DND-41 (cell line): Measurements from ENCODE around the gene MSI2.

Experiments
- ATAC-seq: fragments of 200-7000 bp; cut with Tn5 transposase; 3 replicates; pipeline ENCODE4 v1.9.1; 2021; ENCODE audit warnings: low read depth; ENCODE audit not compliant: insufficient read depth
- DNase-seq: peaks from one replicate; pipeline ENCODE4 v3.0.0-alpha.2; 2020
- H2AFZ ChIP-seq: 2 replicates; pipeline ENCODE4 v1.6.0; 2012; ENCODE audit warnings: low read depth, low read length
- H3K27ac ChIP-seq: 2 replicates; pipeline ENCODE4 v1.5.1; 2012; ENCODE audit warnings: low read length, inconsistent platforms
- H3K27me3 ChIP-seq: fragments of 200-600 bp; sonication (generic); 2 replicates; pipeline ENCODE4 v1.6.0; 2012; ENCODE audit warnings: low read length, mild to moderate bottlenecking, inconsistent platforms; ENCODE audit not compliant: insufficient read depth, poor library complexity
- H3K36me3 ChIP-seq: 2 replicates; pipeline ENCODE4 v1.5.1; 2012; ENCODE audit warnings: low read length, inconsistent platforms; ENCODE audit not compliant: insufficient read depth
- H3K4me1 ChIP-seq: 2 replicates; pipeline ENCODE4 v1.5.1; 2012; ENCODE audit warnings: mild to moderate bottlenecking, low read length; ENCODE audit not compliant: insufficient read depth
- H3K4me2 ChIP-seq: 2 replicates; pipeline ENCODE4 v1.6.0; 2012; ENCODE audit warnings: mild to moderate bottlenecking, moderate library complexity, low read length, inconsistent platforms; ENCODE audit not compliant: insufficient read depth
- H3K4me3 ChIP-seq, 2 experiments: fragments of 200-600 bp in 1 of 2; shearing (Covaris generic) in 1 of 2; 2 replicates each; pipeline ENCODE4 v1.5.1; 2012 to 2016; ENCODE audit warnings: inconsistent platforms in 2 of 2, low read length in 2 of 2, mild to moderate bottlenecking in 2 of 2, low read depth in 1 of 2, moderate library complexity in 1 of 2
- H3K79me2 ChIP-seq: 2 replicates; pipeline ENCODE4 v1.6.0; 2012; ENCODE audit warnings: low read length, inconsistent platforms; ENCODE audit not compliant: insufficient read depth
- H3K9ac ChIP-seq: 2 replicates; pipeline ENCODE4 v1.6.0; 2012; ENCODE audit warnings: low read depth, mild to moderate bottlenecking, inconsistent platforms, low read length, moderate library complexity
- H3K9me3 ChIP-seq: 2 replicates; pipeline ENCODE4 v1.5.1; 2012; ENCODE audit warnings: low read length, moderate library complexity, mild to moderate bottlenecking, inconsistent platforms; ENCODE audit not compliant: insufficient read depth, severe bottlenecking
- H4K20me1 ChIP-seq: 2 replicates; pipeline ENCODE4 v1.6.0; 2012; ENCODE audit warnings: low read length; ENCODE audit not compliant: insufficient read depth
- EZH2 ChIP-seq: IDR thresholded peaks from 3 replicates; pipeline ENCODE4 v1.6.1; 2012; ENCODE audit warnings: borderline replicate concordance, low read depth, mild to moderate bottlenecking, moderate library complexity, low read length, inconsistent platforms; ENCODE audit not compliant: severe bottlenecking
- TF ChIP-seq, protein P1 (sequence below): IDR thresholded peaks from 2 replicates; pipeline ENCODE4 v1.5.1; 2012; ENCODE audit warnings: borderline replicate concordance, low read length, moderate library complexity, mild to moderate bottlenecking; ENCODE audit not compliant: poor library complexity, severe bottlenecking; ENCODE audit errors: extremely low read depth

Gene MSI2

DNA sequence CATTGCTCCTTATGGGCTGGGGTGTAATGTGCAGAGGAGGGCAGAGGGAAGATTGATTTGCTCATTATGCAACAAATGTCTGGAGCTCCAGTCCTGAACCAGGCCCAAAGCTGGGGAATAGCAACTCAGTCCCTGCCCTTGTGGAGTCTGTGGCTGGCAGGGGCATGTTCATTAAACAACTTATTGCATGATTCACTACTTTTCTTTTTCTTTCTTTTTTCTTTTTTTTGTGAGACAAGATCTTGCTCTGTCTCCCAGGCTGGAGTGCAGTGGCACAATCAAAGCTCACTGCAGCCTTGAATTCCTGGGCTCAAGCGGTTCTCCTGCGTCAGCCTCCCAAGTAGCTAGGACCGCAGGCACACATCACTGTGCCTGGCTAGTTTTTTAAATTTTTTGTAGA lies 23.1 kb downstream of the MSI2 start:
- H3K4me2 ChIP-seq = peak overlapping the region; percentile 13; the same call in 1 of the 2 replicates
- peaks cover 100% of the 10 kb centered on the region for H3K79me2 ChIP-seq
- H3K27me3 ChIP-seq = no peaks in the 10 kb centered on the region
- H3K36me3 ChIP-seq = peaks cover 91% of the 10 kb centered on the region
- H3K27ac ChIP-seq = peak overlapping the region; percentile 91
- ATAC-seq (no peak), DNase-seq (no peak)
- no peak overlapping the region for H3K9ac ChIP-seq
- H3K9me3 ChIP-seq = no peaks in the 10 kb centered on the region
- peaks cover 100% of the 10 kb centered on the region for H3K4me1 ChIP-seq
- TF ChIP-seq, protein P1, sequence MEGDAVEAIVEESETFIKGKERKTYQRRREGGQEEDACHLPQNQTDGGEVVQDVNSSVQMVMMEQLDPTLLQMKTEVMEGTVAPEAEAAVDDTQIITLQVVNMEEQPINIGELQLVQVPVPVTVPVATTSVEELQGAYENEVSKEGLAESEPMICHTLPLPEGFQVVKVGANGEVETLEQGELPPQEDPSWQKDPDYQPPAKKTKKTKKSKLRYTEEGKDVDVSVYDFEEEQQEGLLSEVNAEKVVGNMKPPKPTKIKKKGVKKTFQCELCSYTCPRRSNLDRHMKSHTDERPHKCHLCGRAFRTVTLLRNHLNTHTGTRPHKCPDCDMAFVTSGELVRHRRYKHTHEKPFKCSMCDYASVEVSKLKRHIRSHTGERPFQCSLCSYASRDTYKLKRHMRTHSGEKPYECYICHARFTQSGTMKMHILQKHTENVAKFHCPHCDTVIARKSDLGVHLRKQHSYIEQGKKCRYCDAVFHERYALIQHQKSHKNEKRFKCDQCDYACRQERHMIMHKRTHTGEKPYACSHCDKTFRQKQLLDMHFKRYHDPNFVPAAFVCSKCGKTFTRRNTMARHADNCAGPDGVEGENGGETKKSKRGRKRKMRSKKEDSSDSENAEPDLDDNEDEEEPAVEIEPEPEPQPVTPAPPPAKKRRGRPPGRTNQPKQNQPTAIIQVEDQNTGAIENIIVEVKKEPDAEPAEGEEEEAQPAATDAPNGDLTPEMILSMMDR = no peak
- TF ChIP-seq EZH2 = no peak
- no peak overlapping the region for H2AFZ ChIP-seq
- H4K20me1 ChIP-seq = peaks cover 92% of the 10 kb centered on the region
- no peak overlapping the region for H3K4me3 ChIP-seq

DNA sequence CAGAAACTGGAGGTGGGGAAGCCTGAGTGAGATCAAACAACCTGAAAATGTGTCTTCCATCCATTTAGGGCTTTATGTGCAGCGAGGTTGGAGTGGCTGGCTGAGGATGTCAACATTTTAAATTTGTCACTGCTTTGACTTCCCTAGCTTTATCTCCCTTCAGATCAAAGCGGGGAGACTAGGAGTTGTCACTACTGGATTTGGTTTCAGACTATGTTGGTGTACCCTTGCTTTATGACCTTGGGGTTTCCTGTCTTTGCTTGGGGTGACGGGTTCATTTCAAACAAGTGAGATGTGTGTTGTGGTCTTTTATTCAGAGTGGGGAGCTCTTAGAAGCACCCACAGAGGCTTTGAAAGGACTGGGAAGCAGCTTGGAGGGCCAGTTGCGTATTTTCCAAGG lies 25.6 kb downstream of the MSI2 start:
- Histone ChIP-seq H2AFZ (no peak overlapping the region), H3K4me3 (peak overlapping the region in 1 of 2 experiments; percentile 16; a peak in 1 of 4 replicates), H3K4me1 (peaks cover 100% of the 10 kb centered on the region), H3K27ac (peak overlapping the region; percentile 91), H4K20me1 (peaks cover 80% of the 10 kb centered on the region), H3K36me3 (peaks cover 80% of the 10 kb centered on the region), H3K27me3 (no peaks in the 10 kb centered on the region), H3K79me2 (peaks cover 100% of the 10 kb centered on the region), H3K4me2 (peak overlapping the region; percentile 76), H3K9me3 (no peaks in the 10 kb centered on the region), H3K9ac (peak overlapping the region; percentile 55)
- DNase-seq = peak; percentile 52
- TF ChIP-seq, protein P1 = no peak
- TF ChIP-seq EZH2 = no peak
- peak; percentile 31 for ATAC-seq

DNA sequence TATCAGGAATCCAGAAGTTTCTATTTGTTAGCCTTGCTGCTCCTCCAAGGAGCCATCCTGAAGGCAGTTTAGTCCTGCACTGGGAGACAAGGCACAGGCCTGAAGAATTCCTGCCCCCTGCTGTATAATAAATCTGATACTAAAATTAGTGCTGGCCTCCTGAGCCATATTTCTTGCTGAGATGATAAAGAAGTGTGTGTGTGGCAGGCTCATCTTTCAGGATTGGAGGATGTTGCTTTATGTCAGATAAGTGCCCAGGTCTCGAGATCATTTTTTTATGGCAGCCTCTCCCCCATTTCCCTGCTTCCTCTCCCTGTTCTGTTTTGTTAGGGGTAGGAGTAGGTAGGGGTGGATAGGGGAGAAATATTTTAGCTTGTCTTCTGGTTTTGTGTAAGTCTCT lies 26.0 kb downstream of the MSI2 start:
- no peaks in the 10 kb centered on the region for H3K27me3 ChIP-seq
- peaks cover 100% of the 10 kb centered on the region for H3K79me2 ChIP-seq
- peaks cover 100% of the 10 kb centered on the region for H3K4me1 ChIP-seq
- peak overlapping the region in 1 of 2 experiments; percentile 16; a peak in 1 of 4 replicates for H3K4me3 ChIP-seq
- peak overlapping the region; percentile 55 for H3K9ac ChIP-seq
- no peak overlapping the region for H2AFZ ChIP-seq
- peaks cover 81% of the 10 kb centered on the region for H4K20me1 ChIP-seq
- ATAC-seq (no peak), DNase-seq (no peak)
- H3K36me3 ChIP-seq = peaks cover 81% of the 10 kb centered on the region
- H3K27ac ChIP-seq = peak overlapping the region; percentile 91
- no peak for TF ChIP-seq EZH2
- TF ChIP-seq, protein P1 = no peak
- H3K9me3 ChIP-seq = no peaks in the 10 kb centered on the region
- H3K4me2 ChIP-seq = peak overlapping the region; percentile 76
